HG03196 (cell line): ENCODE measurements around the gene HIRA.
"Not testable (repeated sequence)": the region's sequence is repeated elsewhere in the genome, so short reads cannot be mapped to it uniquely, and the experiment has no call there.

Source experiments
- ATAC-seq: cut with Tn5 transposase; IDR thresholded peaks from one replicate; pipeline ENCODE4 v1.9.1; 2021; ENCODE audit not compliant: unreplicated experiment

The HIRA gene

DNA sequence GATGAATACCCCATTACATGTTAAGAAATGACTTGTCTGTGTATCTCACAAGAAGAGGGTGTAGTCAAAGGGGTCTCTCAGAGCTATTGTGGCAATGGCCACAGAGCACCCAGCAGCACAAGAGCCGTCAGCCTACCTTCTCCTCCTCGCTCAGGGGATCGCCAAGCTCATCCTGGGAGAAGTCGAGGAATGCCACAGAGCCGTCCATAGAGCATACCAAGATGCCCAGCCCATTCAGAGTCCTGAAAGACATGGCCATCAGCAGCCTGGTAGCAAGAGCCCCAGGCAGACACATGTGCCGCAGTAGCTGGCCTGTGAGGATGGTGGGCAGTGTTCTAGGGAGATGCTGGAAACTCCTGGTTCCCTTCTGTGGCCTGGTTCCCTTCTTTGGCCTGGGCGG is 44.0 kb downstream of the HIRA start:
- no peak for ATAC-seq

- ATAC-seq, result no peak
Measured at GRCh38 chr22:19387038-19387437, 44.5 kb downstream of the HIRA start.

- ATAC-seq, result no peak
Measured at GRCh38 chr22:19386248-19386647, 45.3 kb downstream of the HIRA start.

GRCh38 chr22:19385221-19385906 is 46.2 kb downstream of the HIRA start:
- no peak for ATAC-seq

- ATAC-seq, result no peak
Measured at GRCh38 chr22:19383292-19383691, 48.2 kb downstream of the HIRA start.

- ATAC-seq, result no peak
Measured at GRCh38 chr22:19382240-19382639, 49.3 kb downstream of the HIRA start.

- ATAC-seq, result no peak
Measured at GRCh38 chr22:19378344-19378674, 53.2 kb downstream of the HIRA start.

GRCh38 chr22:19377565-19378343 is 53.8 kb downstream of the HIRA start:
- ATAC-seq, result no peak

DNA sequence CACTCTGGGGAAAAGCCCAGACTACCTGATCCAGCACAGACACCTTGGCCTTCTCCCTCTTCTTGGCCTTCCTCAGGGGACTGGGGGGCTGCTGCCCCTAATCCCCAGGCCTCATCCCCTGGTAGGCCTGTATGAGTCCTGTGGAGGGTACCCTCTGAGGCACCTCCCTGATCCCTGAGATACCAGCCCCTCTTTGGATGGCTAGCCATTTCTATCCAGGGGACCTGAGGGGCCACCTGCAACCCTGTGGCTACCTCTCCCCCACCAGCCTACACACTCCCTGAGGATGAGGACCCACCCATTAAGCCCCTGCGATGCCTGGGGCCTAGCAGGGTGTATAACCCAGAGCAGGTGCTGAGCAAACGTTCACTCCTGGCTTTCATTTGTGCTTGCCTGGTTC is 54.6 kb downstream of the HIRA start:
- no peak for ATAC-seq

GRCh38 chr22:19376247-19376646 is 55.3 kb downstream of the HIRA start:
- no peak for ATAC-seq

DNA sequence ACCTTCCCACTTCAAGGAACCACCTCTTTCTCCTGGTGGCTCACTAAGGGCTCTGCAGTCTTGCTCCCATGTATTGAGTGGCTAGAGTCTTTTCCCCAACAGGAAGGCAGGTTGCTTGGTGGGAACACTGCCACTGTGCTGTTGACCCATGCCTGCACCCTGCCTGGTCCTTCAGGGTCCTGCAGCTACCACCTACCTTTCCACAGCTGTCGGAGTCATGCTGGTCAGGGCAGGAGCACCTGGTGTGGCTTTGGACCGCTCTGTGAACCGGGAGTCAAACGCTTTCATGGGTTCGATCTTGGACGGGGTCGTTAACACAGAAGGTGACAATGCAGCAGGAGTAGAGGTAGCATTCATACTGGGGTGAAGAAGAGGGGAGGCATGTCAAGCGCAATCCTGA is 56.1 kb downstream of the HIRA start:
- ATAC-seq, result no peak

DNA sequence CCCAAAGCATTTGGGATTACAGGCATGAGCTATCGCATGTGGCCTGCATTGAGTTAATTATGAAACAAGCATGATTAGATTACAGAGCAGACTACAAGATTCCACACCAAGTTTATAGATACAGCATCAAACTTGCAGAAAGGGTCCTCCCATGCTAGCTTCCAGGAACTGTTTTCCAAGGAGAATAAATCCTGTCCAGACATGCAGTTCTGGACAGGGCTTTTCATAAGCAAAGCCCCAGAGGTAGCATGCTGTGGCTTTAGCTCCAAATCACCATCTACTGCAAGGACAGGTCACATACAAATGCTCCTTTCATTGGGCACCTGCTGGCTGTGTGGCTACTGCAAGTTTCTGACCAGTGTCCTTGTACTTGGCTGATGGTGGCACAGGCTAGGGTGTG is 57.1 kb downstream of the HIRA start:
- no peak for ATAC-seq

DNA sequence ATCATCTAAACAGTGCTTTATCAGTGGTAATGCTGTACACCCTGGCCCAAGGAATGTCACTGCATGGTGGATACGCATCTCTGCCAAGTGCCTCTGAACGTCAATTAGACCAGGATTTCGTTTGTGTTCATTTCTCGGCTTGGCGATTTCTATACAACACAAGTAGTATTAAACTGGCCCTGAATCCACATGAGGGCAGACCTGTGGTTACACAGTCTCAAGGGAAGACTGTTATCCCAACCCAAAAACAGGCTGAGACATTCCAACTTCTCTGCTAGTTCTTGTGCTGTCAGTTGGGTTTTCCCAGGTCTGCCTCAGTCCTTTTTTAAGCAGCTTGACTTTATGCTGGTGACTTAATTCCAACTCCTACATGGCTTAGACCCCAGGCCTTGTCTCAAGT is 58.1 kb downstream of the HIRA start:
- ATAC-seq, result no peak

GRCh38 chr22:19371893-19372292 is 59.6 kb downstream of the HIRA start:
- ATAC-seq, result no peak

DNA sequence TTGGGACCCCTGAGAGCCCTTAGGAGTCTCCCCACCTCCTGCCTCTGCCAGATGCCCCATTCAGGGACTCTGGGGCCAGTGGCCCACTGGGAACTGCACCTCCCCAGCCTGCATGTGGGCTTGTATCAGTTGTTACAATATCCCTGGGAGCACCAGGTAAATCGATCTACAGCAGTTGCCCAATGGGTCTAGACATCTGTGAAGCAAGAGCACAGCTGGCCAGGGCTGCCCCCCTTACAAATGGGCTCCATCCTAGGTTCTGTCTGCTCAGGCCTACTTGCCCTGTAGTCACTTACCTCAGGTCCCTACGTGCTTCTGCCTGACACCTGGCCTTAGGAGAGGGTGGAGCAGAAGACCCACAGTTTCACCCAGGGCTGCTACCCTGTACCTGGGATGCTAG is 62.7 kb downstream of the HIRA start:
- no peak for ATAC-seq

DNA sequence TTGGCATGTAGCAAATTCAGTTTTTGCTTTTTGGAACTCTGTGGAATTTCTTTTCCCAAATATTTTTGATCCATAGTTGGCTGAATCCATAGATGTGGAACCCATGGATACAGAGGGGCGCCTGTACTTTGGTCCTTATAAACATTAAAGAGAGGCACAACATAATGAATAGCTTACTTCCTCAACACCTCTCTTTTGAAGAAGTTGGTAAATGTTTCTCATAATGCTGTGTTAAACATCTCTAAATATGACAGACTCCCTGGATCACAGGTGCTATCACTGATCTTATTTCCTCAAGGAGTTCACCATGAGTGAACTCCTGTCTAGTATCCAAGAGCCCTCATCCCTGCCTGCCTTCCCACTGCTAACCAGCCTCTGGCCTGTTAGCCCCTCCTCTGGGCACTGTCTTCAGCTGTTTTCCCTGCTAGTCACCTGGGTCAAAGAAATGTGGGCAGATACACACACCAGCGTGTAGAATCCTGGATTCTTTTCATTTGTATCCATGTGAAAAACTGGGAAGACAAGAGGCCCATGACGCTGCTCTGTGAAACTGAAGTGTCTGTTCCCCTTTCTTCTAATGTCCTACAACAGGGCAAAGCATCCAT is 63.7 kb downstream of the HIRA start:
- no peak for ATAC-seq

- not testable (repeated sequence) for ATAC-seq
Measured at GRCh38 chr22:19363541-19363940, 68.0 kb downstream of the HIRA start.

DNA sequence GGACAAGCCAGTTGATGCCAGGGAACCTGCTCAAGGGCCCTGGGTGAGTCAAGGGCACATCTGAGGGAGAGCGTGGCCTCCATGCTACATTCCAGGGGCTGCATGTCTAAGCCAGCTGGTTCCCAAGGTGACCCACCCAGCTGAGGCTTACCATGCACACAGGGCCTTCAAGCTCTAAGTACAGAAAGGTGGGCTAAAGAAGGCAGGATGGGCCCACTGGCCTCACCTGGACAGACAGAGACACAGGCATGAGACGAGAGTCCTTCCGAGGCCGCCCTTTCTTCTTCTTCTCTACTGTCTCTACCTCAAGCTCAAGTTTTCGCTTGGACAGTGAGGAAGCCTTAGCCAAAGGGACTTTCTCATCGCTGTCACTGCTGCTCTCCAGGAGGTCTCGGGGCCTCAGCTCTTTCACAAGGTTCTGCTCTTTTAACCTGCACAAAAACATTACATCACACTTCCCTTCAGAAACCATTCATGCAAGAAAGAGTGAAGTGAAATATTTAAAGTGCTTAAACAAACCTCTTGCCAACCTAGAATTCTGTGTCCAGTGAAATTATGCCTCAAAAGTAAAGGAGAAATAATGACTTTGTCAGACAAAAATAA is 69.9 kb downstream of the HIRA start:
- ATAC-seq, result peak; percentile 76

DNA sequence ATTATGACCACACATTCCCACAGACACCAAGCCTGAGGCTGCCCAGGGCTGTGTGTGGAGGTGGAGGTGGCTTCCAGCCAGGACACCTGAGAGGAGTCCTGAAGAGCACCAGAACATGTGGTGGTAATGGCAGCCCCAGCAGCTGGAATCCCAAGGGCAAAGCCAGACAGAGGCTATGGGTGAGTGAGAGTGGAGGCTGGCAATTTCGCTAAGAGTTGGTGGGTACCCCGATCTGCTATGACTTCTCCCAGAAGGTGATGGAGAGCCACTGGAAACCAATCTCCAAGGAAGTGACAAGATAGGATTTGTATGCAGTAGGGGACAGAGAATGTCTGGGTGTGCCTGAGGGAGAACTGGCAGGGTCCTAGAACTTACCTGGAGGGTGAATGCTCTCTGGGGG is 70.7 kb downstream of the HIRA start:
- ATAC-seq, result no peak

GRCh38 chr22:19360300-19360792 is 71.2 kb downstream of the HIRA start:
- ATAC-seq, result no peak

GRCh38 chr22:19359554-19360299 is 71.8 kb downstream of the HIRA start:
- no peak for ATAC-seq
